HepG2 (cell line): ENCODE measurements around the gene LDB2. TPM values are rescaled to one million over a fixed set of nuclear protein-coding genes. Genes with fewer than 3 reads are reported as not detected.

Experiments
- ATAC-seq: fragments of 200-7000 bp; cut with Tn5 transposase; 3 replicates; pipeline ENCODE4 v1.9.1; 2020; ENCODE audit warnings: mild to moderate bottlenecking, moderate library complexity
- BruUV-seq: library from RNA; stranded (reverse); fragments of 400-500 nt; replicated peaks from 2 replicates; lab custom pipeline; 2021; lab: Mats Ljungman, UMichigan
- CTCF ChIA-PET: fragments of 300-600 bp; formaldehyde crosslinking; extraction: SDS; loops from one replicate; lab custom pipeline; 2021; ENCODE audit warnings: low total read pairs, inconsistent platforms, low intra/inter-chr PET ratio; lab: Yijun Ruan, JAX
- POLR2A ChIA-PET: fragments of 350-600 bp; sonication (Branson Sonifier 250); formaldehyde crosslinking; loops from one replicate; lab custom pipeline; 2020; ENCODE audit warnings: antibody characterized with exemption, inconsistent platforms; lab: Yijun Ruan, JAX
- DNase-seq: peaks from one replicate; pipeline ENCODE4 v3.0.0-alpha.2; 2015; ENCODE audit warnings: low spot score
- FAIRE-seq: peaks from 3 replicates; lab custom pipeline; 2011; peaks lifted over from hg19 to GRCh38; lab: Jason Lieb, UNC
- H2AFZ ChIP-seq: one replicate; pipeline ENCODE4 v1.6.1; 2011; ENCODE audit warnings: low read length, inconsistent platforms
- H3K27ac ChIP-seq: fragments of 300-600 bp; 3 replicates; pipeline ENCODE4 v1.8.0; 2011; ENCODE audit warnings: mixed run types, mild to moderate bottlenecking, mixed read lengths, low read length, inconsistent platforms; ENCODE audit not compliant: insufficient read depth; ENCODE audit errors: extremely low read length
- H3K27me3 ChIP-seq, 2 experiments: fragments of 200-600 bp in 1 of 2; 2 replicates in 1 of 2; 3 replicates in 1 of 2; pipeline versions ENCODE4 v1.6.0 to v1.8.0; 2011; ENCODE audit warnings: low read length in 2 of 2, mild to moderate bottlenecking in 2 of 2, moderate library complexity in 2 of 2, inconsistent platforms in 1 of 2; ENCODE audit not compliant: insufficient read depth in 2 of 2, control insufficient read depth in 1 of 2
- H3K36me3 ChIP-seq, 2 experiments: fragments of 200-600 bp in 1 of 2; replicated peaks in 1 of 2; 2 replicates in 1 of 2; 3 replicates in 1 of 2; pipeline versions ENCODE4 v1.5.1 to v1.8.0; 2011; ENCODE audit warnings: low read length in 2 of 2, inconsistent platforms in 1 of 2; ENCODE audit not compliant: insufficient read depth in 2 of 2, control insufficient read depth in 1 of 2
- H3K4me1 ChIP-seq: 2 replicates; pipeline ENCODE4 v1.5.1; 2012; ENCODE audit warnings: low read length, inconsistent platforms; ENCODE audit not compliant: insufficient read depth
- H3K4me2 ChIP-seq: 2 replicates; pipeline ENCODE4 v1.6.0; 2011; ENCODE audit warnings: low read depth, low read length, inconsistent platforms
- H3K4me3 ChIP-seq, 3 experiments: fragments of 200-600 bp in 1 of 3; sonication (generic), shearing (Covaris generic) in 1 of 3; replicated peaks in 1 of 3; 2 replicates each; pipeline ENCODE4 v1.5.1; 2011 to 2016; ENCODE audit warnings: low read length in 3 of 3, inconsistent platforms in 2 of 3, low read depth in 2 of 3, mild to moderate bottlenecking in 2 of 3, control low read depth in 1 of 3, mixed read lengths in 1 of 3; ENCODE audit not compliant: insufficient read depth in 1 of 3
- H3K79me2 ChIP-seq: one replicate; pipeline ENCODE4 v1.6.1; 2011; ENCODE audit warnings: low read length, inconsistent platforms; ENCODE audit not compliant: insufficient read depth
- H3K9ac ChIP-seq: 2 replicates; pipeline ENCODE4 v1.6.0; 2011; ENCODE audit warnings: mild to moderate bottlenecking, low read depth, low read length, inconsistent platforms; ENCODE audit not compliant: insufficient read depth
- H3K9me3 ChIP-seq: 2 replicates; pipeline ENCODE4 v1.5.1; 2012; ENCODE audit warnings: mild to moderate bottlenecking, low read length
- H4K20me1 ChIP-seq: 2 replicates; pipeline ENCODE4 v1.6.0; 2011; ENCODE audit warnings: inconsistent platforms, mild to moderate bottlenecking, low read length, moderate library complexity; ENCODE audit not compliant: insufficient read depth
- FOXO1 ChIP-seq: sonication (generic); formaldehyde crosslinking; IDR thresholded peaks from 2 replicates; pipeline ENCODE4 v1.4.0; 2020; ENCODE audit warnings: missing genetic modification reagents
- HDAC2 ChIP-seq: sonication (generic); formaldehyde crosslinking; IDR thresholded peaks from 2 replicates; pipeline ENCODE4 v1.4.0; 2020; ENCODE audit warnings: missing genetic modification reagents
- HNF4A ChIP-seq: sonication (generic); formaldehyde crosslinking; IDR thresholded peaks from 2 replicates; pipeline ENCODE4 v1.4.0; 2020; ENCODE audit warnings: missing genetic modification reagents
- ISX ChIP-seq: sonication (generic); formaldehyde crosslinking; conservative IDR thresholded peaks from 2 replicates; pipeline ENCODE4 v1.5.0; 2020; ENCODE audit warnings: missing genetic modification reagents
- JUND ChIP-seq: sonication (generic); formaldehyde crosslinking; IDR thresholded peaks from 2 replicates; pipeline ENCODE4 v1.8.0; 2022; ENCODE audit warnings: mild to moderate bottlenecking, missing genetic modification reagents
- KDM6A ChIP-seq: IDR thresholded peaks from 2 replicates; pipeline ENCODE4 v1.6.1; 2016; ENCODE audit warnings: low read depth
- MATR3 ChIP-seq: sonication (generic); formaldehyde crosslinking; IDR thresholded peaks from 2 replicates; pipeline ENCODE4 v1.4.0; 2020; ENCODE audit warnings: missing genetic modification reagents
- ZFP90 ChIP-seq: sonication (generic); formaldehyde crosslinking; IDR thresholded peaks from 2 replicates; pipeline ENCODE4 v1.8.0; 2022; ENCODE audit warnings: missing genetic modification reagents, mild to moderate bottlenecking, inconsistent platforms, borderline replicate concordance
- ZMYM4 ChIP-seq: sonication (generic); formaldehyde crosslinking; IDR thresholded peaks from 2 replicates; pipeline ENCODE4 v1.8.1; 2023; ENCODE audit warnings: mild to moderate bottlenecking, missing genetic modification reagents
- ZNF12 ChIP-seq: sonication (generic); formaldehyde crosslinking; IDR thresholded peaks from 2 replicates; pipeline ENCODE4 v1.5.0; 2020; ENCODE audit warnings: missing genetic modification reagents
- ZNF432 ChIP-seq: sonication (generic); formaldehyde crosslinking; IDR thresholded peaks from 2 replicates; pipeline ENCODE4 v1.5.0; 2020; ENCODE audit warnings: missing genetic modification reagents, mild to moderate bottlenecking, borderline replicate concordance
- WGBS: methylation state at CpG from one replicate; pipeline ENCODE4 v1.1.6; 2017; ENCODE audit warnings: low lambda C conversion rate; 5-methylcytosine and 5-hydroxymethylcytosine counted together
- in situ Hi-C: cut with HindIII; loops from 2 replicates; pipeline ENCODE4 v1.10.0; 2017; ENCODE audit warnings: low pct_unique_long_range_greater_than_20kb; ENCODE audit not compliant: extremely low pct_ligation_motif_present
- intact Hi-C: fragments of 100-400 bp; cut with micrococcal nuclease; formaldehyde crosslinking; loops from one replicate; pipeline ENCODE4 v1.10.0; 2022; ENCODE audit not compliant: unreplicated experiment
- polyA plus RNA-seq, 8 experiments: library from polyadenylated mRNA; depleted of rRNA in 3 of 8; stranded (reverse) in 7 of 8; unstranded in 1 of 8; fragments of >200 nt; fragmentation: Illumina TruSeq in 4 of 8; extraction: Trizol in 4 of 8; gene quantifications; 2 replicates each; pipeline versions ENCODE4 v1.2.1 to v1.2.3, GENCODE V29; 2011 to 2016; ENCODE audit warnings: low read depth in 4 of 8, missing spikeins in 1 of 8, mixed read lengths in 1 of 8; ENCODE audit not compliant: insufficient read depth in 1 of 8
- total RNA-seq, 5 experiments: library from RNA; depleted of rRNA; stranded (reverse); fragments of >200 nt; fragmentation: Illumina TruSeq; extraction: Trizol; gene quantifications; 2 replicates each; pipeline ENCODE4 v1.2.3, GENCODE V29; 2016; ENCODE audit warnings: low read depth in 1 of 5
- TF ChIP-seq, protein P1 (sequence below): IDR thresholded peaks from 2 replicates; pipeline ENCODE4 v1.6.1; 2012; ENCODE audit warnings: low read length, improper control_type of control experiment
- TF ChIP-seq, protein P2 (sequence below): sonication (generic); formaldehyde crosslinking; IDR thresholded peaks from 2 replicates; pipeline ENCODE4 v1.4.0; 2020; ENCODE audit warnings: missing genetic modification reagents
- TF ChIP-seq, protein P3 (sequence below): IDR thresholded peaks from 2 replicates; pipeline ENCODE4 v1.6.1; 2016

LDB2 gene
- total and polyA plus RNA-seq, 2 of the 13 experiments (the other 11 are each of a cell fraction or from before 2014, with no cell fraction given) = not detected

DNA sequence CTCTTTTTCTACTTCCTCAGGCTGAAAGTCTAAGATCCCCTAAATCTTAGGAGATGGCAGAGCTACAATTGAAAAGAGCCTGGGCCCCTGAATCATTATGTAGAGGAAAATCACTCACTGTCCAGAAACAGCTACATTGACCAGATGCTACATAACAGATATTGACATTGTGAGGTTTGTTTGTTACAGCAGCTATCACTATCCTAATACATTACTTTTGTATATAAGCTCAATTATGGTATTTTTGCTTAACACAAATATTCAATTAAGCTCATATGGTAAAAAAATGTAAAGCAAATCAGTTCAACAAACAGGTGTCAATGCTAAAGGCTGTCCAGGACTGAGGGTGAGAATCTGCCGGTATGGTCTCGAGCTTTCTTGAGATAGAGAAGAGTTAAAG, 89.4 kb downstream of the LDB2 start:
- no peak for DNase-seq
- no peak overlapping the region for H3K27ac ChIP-seq
- ChIA-PET CTCF (no interaction called here), POLR2A (no interaction called here)
- no peak for FAIRE-seq
- intact Hi-C loops (no loop called here), in situ Hi-C loops (no loop called here)
- no peaks in the 10 kb centered on the region for H3K9me3 ChIP-seq
- ATAC-seq = no peak
- H3K4me2 ChIP-seq = no peak overlapping the region
- H3K9ac ChIP-seq = no peak overlapping the region
- H3K4me1 ChIP-seq = no peaks in the 10 kb centered on the region
- H3K27me3 ChIP-seq = 0 out of 5 replicates have a peak, but pooled peaks cover 0 to 3% of the 10 kb centered on the region in 2 experiments
- no TSS peak for BruUV-seq
- H3K4me3 ChIP-seq = no peak overlapping the region
- no peaks in the 10 kb centered on the region for H3K79me2 ChIP-seq
- WGBS = 50% methylated on average over 2 of the region's 2 CpGs
- no peaks in the 10 kb centered on the region for H3K36me3 ChIP-seq
- no peaks in the 10 kb centered on the region for H4K20me1 ChIP-seq
- no peak overlapping the region for H2AFZ ChIP-seq
- TF ChIP-seq ZNF12 = peak; percentile 98
- TF ChIP-seq MATR3 (CRISPR knock-in tag) = no peak

DNA sequence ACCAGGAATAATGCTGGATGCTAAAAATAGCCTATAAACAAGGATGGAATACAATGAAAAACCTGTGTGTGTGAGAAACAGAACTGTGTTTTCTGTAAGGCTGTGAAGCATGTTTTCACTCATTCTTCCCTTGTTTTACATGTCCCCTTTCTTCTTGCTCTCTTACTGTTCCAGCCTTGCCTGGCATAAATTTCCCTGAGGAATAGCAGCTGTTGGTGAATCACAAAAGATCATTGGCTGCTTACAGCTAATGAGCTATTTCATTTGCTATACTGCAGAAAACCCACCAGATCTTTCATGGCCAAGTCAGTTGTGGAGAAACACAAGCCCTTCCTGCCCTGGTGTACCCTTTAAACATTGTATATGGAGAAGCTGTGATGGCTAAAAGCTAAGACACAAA, 91.1 kb downstream of the LDB2 start:
- Histone ChIP-seq H3K9me3 (no peaks in the 10 kb centered on the region), H3K9ac (no peak overlapping the region), H3K4me3 (no peak overlapping the region), H3K27ac (no peak overlapping the region), H3K27me3 (0 out of 5 replicates have a peak, but pooled peaks cover 0 to 3% of the 10 kb centered on the region in 2 experiments), H4K20me1 (no peaks in the 10 kb centered on the region), H3K4me1 (no peaks in the 10 kb centered on the region), H3K4me2 (no peak overlapping the region), H2AFZ (no peak overlapping the region), H3K79me2 (no peaks in the 10 kb centered on the region), H3K36me3 (no peaks in the 10 kb centered on the region)
- ATAC-seq (no peak), FAIRE-seq (no peak), DNase-seq (no peak)
- intact Hi-C loops (no loop called here), in situ Hi-C loops (no loop called here)
- CTCF ChIA-PET = no interaction called here
- POLR2A ChIA-PET = no interaction called here
- BruUV-seq = no TSS peak
- no peak for TF ChIP-seq HDAC2 (CRISPR knock-in tag)
- TF ChIP-seq ZMYM4 (CRISPR knock-in tag) = no peak
- TF ChIP-seq, protein P1, sequence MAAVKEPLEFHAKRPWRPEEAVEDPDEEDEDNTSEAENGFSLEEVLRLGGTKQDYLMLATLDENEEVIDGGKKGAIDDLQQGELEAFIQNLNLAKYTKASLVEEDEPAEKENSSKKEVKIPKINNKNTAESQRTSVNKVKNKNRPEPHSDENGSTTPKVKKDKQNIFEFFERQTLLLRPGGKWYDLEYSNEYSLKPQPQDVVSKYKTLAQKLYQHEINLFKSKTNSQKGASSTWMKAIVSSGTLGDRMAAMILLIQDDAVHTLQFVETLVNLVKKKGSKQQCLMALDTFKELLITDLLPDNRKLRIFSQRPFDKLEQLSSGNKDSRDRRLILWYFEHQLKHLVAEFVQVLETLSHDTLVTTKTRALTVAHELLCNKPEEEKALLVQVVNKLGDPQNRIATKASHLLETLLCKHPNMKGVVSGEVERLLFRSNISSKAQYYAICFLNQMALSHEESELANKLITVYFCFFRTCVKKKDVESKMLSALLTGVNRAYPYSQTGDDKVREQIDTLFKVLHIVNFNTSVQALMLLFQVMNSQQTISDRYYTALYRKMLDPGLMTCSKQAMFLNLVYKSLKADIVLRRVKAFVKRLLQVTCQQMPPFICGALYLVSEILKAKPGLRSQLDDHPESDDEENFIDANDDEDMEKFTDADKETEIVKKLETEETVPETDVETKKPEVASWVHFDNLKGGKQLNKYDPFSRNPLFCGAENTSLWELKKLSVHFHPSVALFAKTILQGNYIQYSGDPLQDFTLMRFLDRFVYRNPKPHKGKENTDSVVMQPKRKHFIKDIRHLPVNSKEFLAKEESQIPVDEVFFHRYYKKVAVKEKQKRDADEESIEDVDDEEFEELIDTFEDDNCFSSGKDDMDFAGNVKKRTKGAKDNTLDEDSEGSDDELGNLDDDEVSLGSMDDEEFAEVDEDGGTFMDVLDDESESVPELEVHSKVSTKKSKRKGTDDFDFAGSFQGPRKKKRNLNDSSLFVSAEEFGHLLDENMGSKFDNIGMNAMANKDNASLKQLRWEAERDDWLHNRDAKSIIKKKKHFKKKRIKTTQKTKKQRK = no peak
- TF ChIP-seq, protein P2, sequence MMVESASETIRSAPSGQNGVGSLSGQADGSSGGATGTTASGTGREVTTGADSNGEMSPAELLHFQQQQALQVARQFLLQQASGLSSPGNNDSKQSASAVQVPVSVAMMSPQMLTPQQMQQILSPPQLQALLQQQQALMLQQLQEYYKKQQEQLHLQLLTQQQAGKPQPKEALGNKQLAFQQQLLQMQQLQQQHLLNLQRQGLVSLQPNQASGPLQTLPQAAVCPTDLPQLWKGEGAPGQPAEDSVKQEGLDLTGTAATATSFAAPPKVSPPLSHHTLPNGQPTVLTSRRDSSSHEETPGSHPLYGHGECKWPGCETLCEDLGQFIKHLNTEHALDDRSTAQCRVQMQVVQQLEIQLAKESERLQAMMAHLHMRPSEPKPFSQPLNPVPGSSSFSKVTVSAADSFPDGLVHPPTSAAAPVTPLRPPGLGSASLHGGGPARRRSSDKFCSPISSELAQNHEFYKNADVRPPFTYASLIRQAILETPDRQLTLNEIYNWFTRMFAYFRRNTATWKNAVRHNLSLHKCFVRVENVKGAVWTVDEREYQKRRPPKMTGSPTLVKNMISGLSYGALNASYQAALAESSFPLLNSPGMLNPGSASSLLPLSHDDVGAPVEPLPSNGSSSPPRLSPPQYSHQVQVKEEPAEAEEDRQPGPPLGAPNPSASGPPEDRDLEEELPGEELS (CRISPR knock-in tag) = no peak
- TF ChIP-seq HNF4A (CRISPR knock-in tag) = no peak
- no peak for TF ChIP-seq ZNF432 (CRISPR knock-in tag)
- TF ChIP-seq ZFP90 (CRISPR knock-in tag) = no peak
- TF ChIP-seq, protein P3, sequence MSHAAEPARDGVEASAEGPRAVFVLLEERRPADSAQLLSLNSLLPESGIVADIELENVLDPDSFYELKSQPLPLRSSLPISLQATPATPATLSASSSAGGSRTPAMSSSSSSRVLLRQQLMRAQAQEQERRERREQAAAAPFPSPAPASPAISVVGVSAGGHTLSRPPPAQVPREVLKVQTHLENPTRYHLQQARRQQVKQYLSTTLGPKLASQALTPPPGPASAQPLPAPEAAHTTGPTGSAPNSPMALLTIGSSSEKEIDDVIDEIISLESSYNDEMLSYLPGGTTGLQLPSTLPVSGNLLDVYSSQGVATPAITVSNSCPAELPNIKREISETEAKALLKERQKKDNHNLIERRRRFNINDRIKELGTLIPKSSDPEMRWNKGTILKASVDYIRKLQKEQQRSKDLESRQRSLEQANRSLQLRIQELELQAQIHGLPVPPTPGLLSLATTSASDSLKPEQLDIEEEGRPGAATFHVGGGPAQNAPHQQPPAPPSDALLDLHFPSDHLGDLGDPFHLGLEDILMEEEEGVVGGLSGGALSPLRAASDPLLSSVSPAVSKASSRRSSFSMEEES (CRISPR knock-in tag) = no peak
- TF ChIP-seq KDM6A = no peak
- TF ChIP-seq FOXO1 (CRISPR knock-in tag) = no peak
- no peak for TF ChIP-seq JUND
- TF ChIP-seq ISX (CRISPR knock-in tag) = no peak
